GM19023 (cell line): Measurements from ENCODE around the gene TAOK2.
A peak's percentile ranks its signal among the peaks of the same experiment; 100 is the strongest.
"Not testable (repeated sequence)": the region's sequence is repeated elsewhere in the genome, so short reads cannot be mapped to it uniquely, and the experiment has no call there.

Experiments
- ATAC-seq: cut with Tn5 transposase; IDR thresholded peaks from one replicate; pipeline ENCODE4 v1.9.1; 2021; ENCODE audit warnings: mild to moderate bottlenecking, moderate library complexity; ENCODE audit not compliant: unreplicated experiment

The TAOK2 gene

DNA sequence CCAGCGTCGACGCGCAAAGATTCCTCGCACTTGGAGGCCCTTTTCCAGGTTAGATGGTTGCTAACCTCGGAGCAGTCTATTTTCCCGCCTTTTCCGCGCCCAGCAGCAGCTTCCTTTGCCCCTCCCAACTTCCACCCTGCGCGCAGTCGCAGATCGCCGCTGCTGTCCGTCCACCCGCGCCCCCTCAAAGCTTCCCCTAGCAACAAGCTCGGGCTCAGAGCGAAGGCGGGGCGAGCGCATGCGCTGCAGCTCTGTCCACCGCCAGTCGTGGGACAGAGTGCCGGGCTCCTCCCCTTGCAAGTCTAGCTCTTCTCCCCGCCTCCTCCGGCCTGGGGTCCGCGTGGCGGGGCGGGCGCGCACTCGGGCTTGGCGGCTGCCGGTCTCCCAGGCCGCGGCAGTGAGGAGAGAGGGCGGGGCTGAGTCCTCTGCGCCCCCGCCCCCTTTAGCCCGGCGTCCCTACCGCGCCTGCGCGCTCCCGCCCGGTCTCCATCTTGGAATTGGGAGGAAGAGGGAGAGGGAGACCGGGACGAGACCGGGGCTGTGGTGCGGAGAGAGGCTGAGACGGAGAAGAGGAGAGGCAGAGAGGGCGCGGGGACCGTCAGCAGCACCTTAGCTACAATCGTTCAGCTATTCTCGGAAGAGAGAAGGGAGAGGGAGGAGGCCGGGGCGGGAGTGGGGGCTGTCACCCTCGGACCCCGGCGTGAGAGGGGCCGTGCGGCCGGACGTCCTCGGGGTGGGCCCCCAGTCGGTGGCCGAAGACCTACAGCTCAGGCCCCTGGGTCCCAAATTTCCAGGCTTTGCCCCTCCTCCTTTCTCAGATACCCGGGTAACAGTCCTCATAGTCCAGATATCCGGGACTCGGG lies at the start of gene TAOK2:
Gene TAOK2 (plus strand): TSS at position 485 of the 863 bp plus-strand sequence. CDS start 3,905 bp downstream, outside the sequence.
- ATAC-seq: peak; percentile 94

DNA sequence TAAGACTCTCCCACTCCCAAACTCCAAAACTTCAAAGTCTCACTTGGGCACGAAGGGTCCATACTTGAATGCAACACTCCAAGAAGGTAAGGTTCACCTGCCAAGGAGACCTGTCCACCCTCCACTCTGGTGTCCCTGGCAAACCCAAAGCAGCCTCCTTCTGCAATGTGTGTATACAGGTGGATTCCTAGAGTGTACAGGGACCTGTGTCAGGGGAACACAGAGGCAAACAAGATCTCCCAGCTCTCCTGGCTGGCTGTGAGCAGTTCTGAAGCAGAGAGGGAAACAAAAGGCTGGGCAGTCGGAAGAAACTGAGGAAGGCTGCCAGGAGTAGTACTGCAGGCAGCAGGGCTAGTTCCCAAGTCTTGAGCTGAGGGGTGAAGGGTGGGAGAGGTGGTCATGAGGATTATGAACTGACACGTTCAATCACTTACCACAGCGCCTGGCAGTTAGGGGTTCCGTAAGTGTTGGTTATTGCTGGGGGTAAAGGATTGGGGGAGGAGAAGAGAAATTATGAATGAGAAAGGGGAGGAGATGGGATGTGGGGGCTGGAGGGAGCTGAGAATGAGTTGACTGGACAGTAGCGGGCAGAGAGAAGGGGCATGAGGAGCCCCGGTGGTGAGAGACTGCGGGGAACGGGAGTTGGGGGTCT lies 48.4 kb upstream of the TAOK2 start:
- ATAC-seq: no peak

GRCh38 chr16:29925781-29926710 lies 47.6 kb upstream of the TAOK2 start, which contains the start of gene KCTD13:
KCTD13 (minus strand) TSS chr16:29926226; CDS start chr16:29926033, 193 bp downstream.
- peak; percentile 85 for ATAC-seq

GRCh38 chr16:29926711-29927052 lies 47.0 kb upstream of the TAOK2 start:
- no peak for ATAC-seq

DNA sequence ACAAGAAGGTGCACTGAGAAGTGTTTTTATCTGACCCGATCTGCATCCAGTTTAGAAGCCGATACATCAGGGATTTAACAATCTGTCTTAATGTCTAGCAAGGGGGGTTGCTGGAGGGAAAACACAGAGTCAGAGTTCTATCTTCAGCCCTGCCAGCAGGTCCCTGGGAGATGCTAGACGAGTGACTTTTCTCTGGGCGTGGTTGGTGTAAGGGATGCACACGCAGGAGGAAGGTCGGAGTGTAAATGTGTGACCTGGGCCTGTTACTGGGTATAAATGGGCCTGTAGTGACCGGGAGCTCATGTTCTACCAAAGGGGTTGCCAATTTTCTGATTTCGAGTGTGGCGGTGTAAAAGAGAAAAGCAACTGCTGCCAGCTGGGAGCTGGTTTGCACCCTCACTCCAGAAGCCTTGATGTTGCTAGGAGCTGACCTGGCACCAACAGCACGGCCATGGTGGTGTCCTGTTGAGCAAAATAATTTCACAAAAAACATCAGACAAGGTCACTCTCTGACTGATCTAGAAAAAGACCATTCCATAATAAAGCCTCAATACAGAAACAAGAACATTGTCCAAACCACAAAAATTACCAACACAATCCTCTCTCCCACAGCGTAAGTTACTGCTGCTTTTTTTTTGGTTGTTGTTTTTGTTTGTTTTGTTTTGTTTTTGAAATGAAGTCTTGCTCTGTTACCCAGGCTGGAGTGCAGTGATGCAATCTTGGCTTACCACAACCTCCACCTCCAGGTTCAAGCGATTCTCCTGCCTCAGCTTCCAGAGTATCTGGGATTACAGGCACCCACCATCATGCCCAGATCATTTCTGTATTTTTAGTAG lies 46.4 kb upstream of the TAOK2 start:
- no peak for ATAC-seq

GRCh38 chr16:29931750-29932149 lies 41.9 kb upstream of the TAOK2 start:
- ATAC-seq: not testable (repeated sequence)

DNA sequence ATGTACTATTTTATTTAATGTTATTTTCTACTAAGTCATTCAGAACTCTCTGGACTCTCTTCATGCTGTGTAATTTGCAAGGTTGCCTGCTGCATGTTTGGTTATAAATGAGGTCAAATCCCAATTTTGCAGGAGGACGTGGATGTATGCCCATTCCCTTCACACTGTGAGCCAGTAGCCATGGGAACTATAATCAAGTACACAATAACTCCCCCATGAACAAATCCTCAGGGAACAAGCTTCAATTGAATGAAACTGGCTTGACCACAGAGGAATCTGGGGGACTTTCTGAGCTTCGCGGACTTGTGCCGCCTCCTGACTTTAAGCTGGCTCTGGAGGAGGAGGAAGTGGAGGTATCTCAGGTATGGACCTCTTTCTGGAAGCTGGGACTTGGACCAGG lies 33.0 kb upstream of the TAOK2 start:
- no peak for ATAC-seq

DNA sequence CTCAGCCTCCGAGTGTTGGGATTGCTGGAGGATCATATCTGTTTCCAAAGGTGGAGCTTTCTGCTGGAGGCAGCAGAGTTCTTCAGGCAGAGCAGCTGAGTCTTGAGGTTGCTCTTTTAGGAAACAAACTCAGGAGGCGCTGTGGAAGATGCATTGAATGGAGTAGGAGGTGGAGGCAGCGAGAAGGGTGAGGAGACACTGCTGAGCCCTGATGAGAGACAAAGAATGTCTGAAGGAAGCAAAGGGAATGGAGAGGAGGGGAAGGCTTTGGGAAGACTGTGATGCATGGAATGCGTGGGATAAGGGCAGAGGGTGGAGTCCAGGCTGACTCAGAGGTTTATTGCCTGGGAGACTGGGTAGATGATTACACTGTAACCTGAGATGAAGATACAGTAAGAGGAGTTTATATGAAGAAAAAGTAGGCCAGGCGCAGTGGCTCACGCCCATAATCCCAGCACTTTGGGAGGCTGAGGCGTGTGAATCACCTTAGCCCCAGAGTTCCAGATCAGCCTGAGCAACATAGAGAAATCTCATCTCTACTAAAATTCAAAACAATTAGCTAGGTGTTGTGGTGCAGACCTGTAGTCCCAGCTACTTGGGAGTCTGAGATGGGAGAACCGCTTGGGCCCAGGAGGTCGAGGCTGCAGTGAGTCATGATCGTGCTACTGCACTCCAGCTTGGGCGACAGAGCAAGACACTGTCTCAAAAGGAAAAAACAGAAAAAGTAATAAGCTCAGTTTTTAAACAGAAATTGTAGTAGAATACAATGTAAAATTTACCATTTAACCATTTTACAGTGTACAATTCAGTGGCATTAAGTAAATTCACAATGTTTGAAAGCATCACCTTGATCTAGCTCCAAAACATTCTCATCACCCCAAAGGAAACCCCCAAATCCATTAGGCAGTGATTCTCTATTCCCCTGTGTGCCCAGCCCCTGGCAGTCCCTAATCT lies 29.5 kb upstream of the TAOK2 start:
- no peak for ATAC-seq

- no peak for ATAC-seq
Observed at GRCh38 chr16:29947897-29948296, 25.8 kb upstream of the TAOK2 start.

GRCh38 chr16:29950806-29951461 lies 22.7 kb upstream of the TAOK2 start:
- no peak for ATAC-seq

DNA sequence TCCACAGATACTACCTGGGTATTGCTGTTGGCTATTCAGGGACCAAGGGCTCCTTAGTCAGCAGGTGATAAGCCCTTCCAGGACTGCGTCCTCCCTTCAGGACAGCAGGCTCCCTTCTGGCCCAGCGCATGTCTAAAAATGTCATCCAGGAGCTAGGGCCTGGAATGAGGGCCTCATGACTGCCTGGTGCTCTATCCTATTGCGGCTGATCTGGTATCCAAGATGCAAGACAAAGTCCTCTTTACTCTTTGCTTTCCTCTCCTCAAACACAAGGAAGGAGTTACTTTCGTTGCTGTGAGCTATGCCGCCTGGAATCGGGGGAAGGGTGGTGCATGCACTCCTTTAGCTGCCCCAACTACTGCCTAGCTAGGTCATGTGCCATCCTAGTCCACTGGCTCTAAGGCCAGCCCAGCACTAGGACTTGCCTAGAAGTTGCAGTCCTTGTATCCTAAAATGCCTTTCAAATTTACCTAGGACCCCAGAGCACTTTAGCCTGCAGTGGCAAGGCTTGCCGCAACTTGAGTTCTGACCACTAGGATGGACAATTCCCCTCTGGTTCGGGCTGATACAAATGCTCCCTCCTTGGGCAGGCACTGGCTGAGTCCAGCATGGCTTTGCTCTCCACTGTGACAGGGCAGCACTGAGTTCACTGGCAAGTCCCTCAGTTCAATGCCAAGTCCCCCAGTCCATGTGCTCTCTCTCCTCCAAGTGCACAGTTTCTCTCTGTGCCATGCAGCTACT lies 21.9 kb upstream of the TAOK2 start:
- no peak for ATAC-seq

DNA sequence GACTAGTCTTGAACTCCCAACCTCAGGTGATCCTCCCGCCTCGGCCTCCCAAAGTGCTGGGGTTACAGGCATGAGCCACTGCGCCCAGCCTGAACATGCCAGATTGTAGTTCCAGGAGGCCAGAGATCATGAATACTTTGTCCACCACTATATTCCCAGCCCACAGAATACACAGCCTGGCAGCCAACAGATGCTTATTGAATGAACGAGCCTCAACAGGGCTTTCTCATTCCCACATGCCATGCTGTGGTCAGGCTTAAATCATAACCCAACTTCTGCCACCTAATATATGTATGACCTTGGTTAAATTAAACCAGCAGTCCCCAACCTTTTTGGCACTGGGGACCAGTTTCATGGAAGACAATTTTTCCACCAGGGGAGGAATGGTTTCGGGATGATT lies 14.9 kb upstream of the TAOK2 start:
- no peak for ATAC-seq

GRCh38 chr16:29959293-29959692 lies 14.4 kb upstream of the TAOK2 start:
- no peak for ATAC-seq

DNA sequence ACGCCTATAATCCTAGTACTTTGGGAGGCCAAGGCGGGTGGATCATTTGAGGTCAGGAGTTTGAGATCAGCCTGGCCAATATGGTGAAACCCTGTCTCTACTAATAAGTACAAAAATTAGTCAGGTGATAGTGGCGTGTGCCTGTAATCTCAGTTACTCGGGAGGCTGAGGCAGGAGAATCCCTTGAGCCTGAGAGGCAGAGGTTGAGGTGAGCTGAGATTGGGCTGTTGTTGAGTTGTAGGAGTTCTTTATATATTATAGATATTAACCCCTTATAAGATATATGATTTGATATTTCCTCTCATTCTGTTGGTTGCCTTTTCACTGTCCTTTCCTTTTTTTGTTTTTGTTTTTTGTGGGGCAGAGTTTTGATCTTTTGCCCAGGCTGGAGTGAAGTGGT lies 13.8 kb upstream of the TAOK2 start:
- ATAC-seq: not testable (repeated sequence)

GRCh38 chr16:29961127-29961478 lies 12.6 kb upstream of the TAOK2 start:
- no peak for ATAC-seq

DNA sequence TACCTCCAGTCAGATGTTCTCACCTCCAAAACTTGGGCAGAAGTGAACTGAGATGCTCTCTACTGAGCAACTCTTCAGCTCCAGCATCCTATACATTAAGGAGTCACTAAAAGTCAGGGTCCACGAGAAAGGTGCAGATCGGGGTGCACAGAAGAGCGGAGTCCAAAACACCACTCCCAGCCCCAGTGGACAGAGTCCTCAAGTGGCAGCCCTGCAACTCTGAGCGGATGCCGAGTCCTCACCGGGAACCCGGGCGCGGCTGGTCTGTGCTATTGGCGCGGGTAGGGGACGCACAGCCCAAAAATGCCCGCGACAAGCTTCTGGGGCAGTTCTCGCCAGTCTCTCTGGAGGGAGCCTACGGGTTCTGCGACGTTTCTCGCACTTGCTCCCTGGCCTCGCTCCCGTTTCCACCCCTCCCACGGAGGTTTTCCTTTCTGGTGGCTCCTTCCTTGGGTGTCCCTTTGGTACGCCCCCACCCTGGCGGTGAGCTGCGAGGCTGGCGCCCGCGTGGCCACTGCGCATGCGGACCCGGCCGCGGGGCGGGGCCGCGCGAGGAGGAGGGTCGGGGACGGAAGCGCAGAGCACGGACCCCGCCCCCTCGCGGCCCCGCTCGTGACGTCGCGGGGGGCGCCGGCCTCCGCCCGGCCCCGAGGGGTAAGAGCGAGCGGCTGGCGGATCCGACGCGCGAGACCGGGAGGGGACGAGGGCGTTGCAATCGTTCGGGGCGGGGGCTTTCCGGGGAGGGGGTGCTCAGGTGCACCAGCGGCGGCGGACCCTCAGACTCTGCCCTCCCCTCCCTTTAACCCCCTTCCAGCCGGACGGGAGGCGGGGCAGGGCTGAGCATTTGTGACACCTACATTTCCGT lies 12.0 kb upstream of the TAOK2 start, which contains the start of gene TMEM219:
Gene TMEM219 (plus strand): TSS at position 601 of the 865 bp plus-strand sequence. CDS start 1,065 bp downstream, outside the sequence.
- peak; percentile 90 for ATAC-seq
